Hepatocyte (in vitro differentiated cells): ENCODE results near the gene ARHGAP42.

Experiments used
- CTCF ChIP-seq: fragments of 200-600 bp; sonication (generic); IDR thresholded peaks from 2 replicates; pipeline ENCODE4 v1.5.1; 2016; ENCODE audit warnings: antibody characterized with exemption, mild to moderate bottlenecking; ENCODE audit not compliant: poor library complexity
- EZH2phosphoT487 ChIP-seq: fragments of 200-600 bp; sonication (generic); IDR thresholded peaks from one replicate; pipeline ENCODE4 v1.6.1; 2018; ENCODE audit warnings: antibody characterized with exemption, mild to moderate bottlenecking, low read depth, moderate library complexity; ENCODE audit not compliant: unreplicated experiment, severe bottlenecking

DNA sequence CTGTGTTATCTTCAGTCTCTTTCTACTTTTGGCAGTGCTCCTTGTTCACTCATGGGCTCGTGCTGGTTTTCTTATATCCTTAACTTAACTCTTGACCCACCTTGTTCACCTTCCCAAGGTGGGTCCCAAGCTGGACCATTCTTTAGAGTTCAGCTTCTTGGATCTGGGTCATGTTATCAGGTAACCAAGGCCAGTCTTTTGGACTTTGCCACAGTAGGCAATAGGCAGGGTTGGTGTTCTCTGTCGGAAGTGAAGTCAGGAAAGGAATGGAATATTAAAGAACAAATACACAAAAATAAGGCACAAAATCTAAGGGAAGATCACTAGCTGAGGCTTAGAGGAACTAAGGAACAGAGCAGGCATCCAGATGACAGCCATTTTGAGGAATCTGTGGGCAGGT, 202.7 kb downstream of the ARHGAP42 start:
- TF ChIP-seq CTCF (no peak), EZH2phosphoT487 (no peak)
